ENCODE measurements around the gene UPK3A. TPM values are rescaled to one million over a fixed set of nuclear protein-coding genes. Genes with fewer than 3 reads are reported as not detected.

The UPK3A gene
- total and polyA plus RNA-seq, 2 of the 8 experiments (the other 6 are each of a cell fraction or from before 2014, with no cell fraction given) = 0.35 to 1.7 TPM

DNA sequence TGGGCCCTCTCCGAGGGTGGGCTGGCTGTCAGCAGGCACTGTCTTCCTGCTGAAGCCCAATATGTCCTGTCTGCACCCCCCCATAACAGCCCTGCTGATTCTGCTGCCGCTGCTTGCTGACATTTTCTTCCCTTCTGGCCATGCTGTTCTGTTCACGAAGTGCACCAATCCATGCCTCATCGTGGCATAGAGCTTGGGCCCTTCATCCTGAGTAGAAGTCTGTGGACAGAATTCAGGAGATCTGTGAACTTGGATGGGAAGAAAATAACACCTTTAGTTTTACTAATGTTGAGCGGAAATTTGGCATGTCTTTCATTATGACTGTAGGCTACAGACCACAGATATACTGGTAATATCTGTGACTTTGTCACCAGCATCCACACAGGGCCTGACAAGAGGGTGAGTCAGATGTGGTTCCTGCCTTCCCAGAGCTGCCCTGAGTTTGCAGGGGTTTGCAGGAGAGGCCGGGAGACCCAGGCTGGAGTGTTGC lies 29.9 kb upstream of the UPK3A start:
- FAIRE-seq (no peak), DNase-seq (ENCODE audit: low read depth in 1 of 2, low spot score in 2 of 2) (no peak)
- no peak overlapping the region for H3K4me3 ChIP-seq (ENCODE audit: extremely low read depth in 1 of 4, insufficient read depth in 2 of 4, low read depth in 3 of 4, low read length in 4 of 4)
- H2BK120ac ChIP-seq (replicated peaks; ENCODE audit: low read depth, low read length) = no peak overlapping the region
- ChIA-PET POLR2A (ENCODE audit: partially characterized antibody) (interaction anchor here (1.1 kb wide), 1 partner anchor 65 kb away, joined by 3 read pairs; no protein-coding TSS in a partner anchor), CTCF (ENCODE audit: partially characterized antibody) (interaction anchor here (1.0 to 2.0 kb wide), 4 partner anchors 9 to 46 kb away, joined by 3 to 5 read pairs (median 3); no protein-coding TSS in a partner anchor)
- H3K9ac ChIP-seq (replicated peaks in 1 of 4; ENCODE audit: extremely low read depth in 1 of 4, low read depth in 3 of 4, low read length in 3 of 4) = no peak overlapping the region
- H2BK12ac ChIP-seq (ENCODE audit: low read depth, low read length) = no peak overlapping the region
- H2AK5ac ChIP-seq (ENCODE audit: low read depth, low read length) = no peak overlapping the region
- peaks cover 0 to 2% (median 0%) of the 10 kb centered on the region in 4 experiments; a peak in 1 of 7 replicates for H3K4me1 ChIP-seq (replicated peaks in 1 of 4; ENCODE audit: control insufficient read depth in 3 of 4, insufficient read depth in 4 of 4, low read length in 3 of 4)
- H2AFZ ChIP-seq (ENCODE audit: low read length) = no peak overlapping the region
- H3K4ac ChIP-seq (replicated peaks; ENCODE audit: insufficient read length, low read depth, low read length) = no peak overlapping the region
- no peak overlapping the region for H3K27ac ChIP-seq (ENCODE audit: low read depth, low read length)
- H4K5ac ChIP-seq (ENCODE audit: insufficient read length, low read depth, low read length) = no peak overlapping the region
- no peak overlapping the region for H3K14ac ChIP-seq (ENCODE audit: insufficient read length)
- no peak overlapping the region for H3K56ac ChIP-seq (replicated peaks; ENCODE audit: insufficient read length, low read depth, low read length)
- H3K23ac ChIP-seq (ENCODE audit: insufficient read length) = no peak overlapping the region
- H3K9me3 ChIP-seq (ENCODE audit: insufficient read depth in 2 of 2, low read depth in 1 of 2, low read length in 1 of 2) = peaks cover 0 to 2% of the 10 kb centered on the region in 2 experiments; a peak in 1 of 4 replicates
- no peaks in the 10 kb centered on the region for H3K79me1 ChIP-seq (ENCODE audit: low read depth, low read length)
- no peak overlapping the region for H4K8ac ChIP-seq (ENCODE audit: extremely low read depth, insufficient read depth, low read length)
- no peak overlapping the region for H2BK5ac ChIP-seq (ENCODE audit: low read depth, low read length)
- no peak overlapping the region for H4K91ac ChIP-seq (replicated peaks; ENCODE audit: insufficient read length, low read length)
- H3K4me2 ChIP-seq (ENCODE audit: insufficient read depth in 1 of 2, low read depth in 2 of 2, low read length in 2 of 2) = no peak overlapping the region
- no peak overlapping the region for H2BK20ac ChIP-seq (ENCODE audit: low read length)
- H3K36me3 ChIP-seq (ENCODE audit: control insufficient read depth in 2 of 4, insufficient read depth in 4 of 4, low read length in 3 of 4) = no peaks in the 10 kb centered on the region
- no peak overlapping the region for H3K18ac ChIP-seq (ENCODE audit: extremely low read depth, low read length)
- WGBS, 2 experiments (ENCODE audit: extremely low coverage in 1 of 2, insufficient coverage in 1 of 2, insufficient read length in 1 of 2, insufficient replicate concordance in 2 of 2, low coverage in 1 of 2, low lambda C conversion rate in 2 of 2, missing lambda C conversion rate in 1 of 2) = 92% methylated on average over 6 of the region's 6 CpGs; no CpG with 5 or more reads in 1 of the 2 experiments
- H2BK15ac ChIP-seq (ENCODE audit: low read length) = no peak overlapping the region
- H3K27me3 ChIP-seq (replicated peaks in 1 of 4; ENCODE audit: control insufficient read depth in 3 of 4, extremely low read depth in 1 of 4, insufficient read depth in 3 of 4, low read length in 3 of 4) = no peaks in the 10 kb centered on the region
- no peaks in the 10 kb centered on the region for H4K20me1 ChIP-seq (replicated peaks in 1 of 2; ENCODE audit: control insufficient read depth in 1 of 2, insufficient read depth in 2 of 2, low read length in 2 of 2)
- H3K79me2 ChIP-seq (ENCODE audit: control insufficient read depth in 1 of 2, insufficient read depth in 2 of 2, low read length in 2 of 2) = no peaks in the 10 kb centered on the region
- no peaks in the 10 kb centered on the region for H3K23me2 ChIP-seq (ENCODE audit: low read depth, low read length)
- TF ChIP-seq SP4 (IDR thresholded peaks at IDR 0.05; ENCODE audit: low read length) = no peak
- no peak for TF ChIP-seq POLR2AphosphoS5 (IDR thresholded peaks at IDR 0.05; ENCODE audit: low read depth, low read length)
- TF ChIP-seq USF2 (IDR thresholded peaks at IDR 0.05; ENCODE audit: low read length) = no peak
- no peak for TF ChIP-seq EGR1 (IDR thresholded peaks at IDR 0.05; ENCODE audit: borderline replicate concordance, low read depth, low read length)
- no peak for TF ChIP-seq CHD2 (IDR thresholded peaks at IDR 0.05; ENCODE audit: low read length)
- no peak for TF ChIP-seq SRF (IDR thresholded peaks at IDR 0.05; ENCODE audit: low read depth, low read length)
- TF ChIP-seq CHD1 (IDR thresholded peaks at IDR 0.05; ENCODE audit: low read depth, low read length) = no peak
- no peak for TF ChIP-seq CTBP2 (IDR thresholded peaks at IDR 0.05; ENCODE audit: borderline replicate concordance, insufficient read depth, insufficient read length, low read length)
- TF ChIP-seq BCL11A (IDR thresholded peaks at IDR 0.05; ENCODE audit: low read depth in 2 of 2, low read length in 2 of 2) = no peak
- TF ChIP-seq ASH2L (IDR thresholded peaks at IDR 0.05; ENCODE audit: low read length) = no peak
- TF ChIP-seq CEBPB (IDR thresholded peaks at IDR 0.05; ENCODE audit: low read depth, low read length) = no peak
